Activated CD4-positive, CD25-positive, alpha-beta regulatory T cell treated with anti-CD3 and anti-CD28 coated beads, Interleukin-2, amount 50 U/mL, for 16 hours (primary cell): ENCODE data around the gene ARHGAP42.

Experiments used
- DNase-seq: peaks from one replicate; pipeline ENCODE4 v3.0.0-alpha.2; 2020; ENCODE audit warnings: low read depth, low spot score

ARHGAP42 gene

DNA sequence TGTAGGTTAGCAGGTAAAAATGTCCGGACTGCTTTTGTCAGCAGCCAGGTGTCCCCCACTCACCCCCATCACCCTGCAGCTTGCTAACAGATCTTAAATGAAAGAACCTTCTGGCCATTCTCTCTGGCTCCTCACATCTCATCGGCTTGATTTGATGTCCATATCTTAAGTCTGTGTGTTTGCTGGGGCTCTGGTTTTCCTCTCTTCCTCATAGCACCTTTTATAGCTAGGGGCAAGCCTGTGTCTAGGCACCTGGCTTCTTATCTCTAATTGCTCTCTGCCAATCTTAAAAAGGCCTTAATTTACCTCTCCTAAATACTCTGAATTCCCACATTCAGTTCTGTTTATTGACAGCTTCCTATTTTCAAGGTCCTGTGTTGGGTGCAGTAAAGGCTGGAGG, 72.0 kb downstream of the ARHGAP42 start:
- no peak for DNase-seq

DNA sequence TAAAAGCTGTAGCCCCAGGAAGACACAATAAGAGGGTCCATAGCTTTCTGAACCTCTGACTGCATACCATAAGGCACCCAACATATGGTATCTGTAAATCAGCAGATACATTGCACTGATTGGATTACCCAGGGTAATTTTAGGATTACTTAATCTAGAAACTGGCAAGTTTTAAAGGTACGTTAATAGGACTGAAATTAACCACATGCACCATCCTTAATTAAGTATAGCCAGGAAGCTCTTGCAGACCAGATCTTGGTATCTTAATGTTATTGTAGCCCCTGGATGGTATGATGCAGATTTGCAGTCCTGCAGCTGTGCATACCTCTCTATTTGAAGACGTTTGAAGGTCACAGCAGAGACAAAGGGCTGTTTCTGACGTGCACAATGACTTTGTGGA, 72.8 kb downstream of the ARHGAP42 start:
- DNase-seq, result no peak

DNA sequence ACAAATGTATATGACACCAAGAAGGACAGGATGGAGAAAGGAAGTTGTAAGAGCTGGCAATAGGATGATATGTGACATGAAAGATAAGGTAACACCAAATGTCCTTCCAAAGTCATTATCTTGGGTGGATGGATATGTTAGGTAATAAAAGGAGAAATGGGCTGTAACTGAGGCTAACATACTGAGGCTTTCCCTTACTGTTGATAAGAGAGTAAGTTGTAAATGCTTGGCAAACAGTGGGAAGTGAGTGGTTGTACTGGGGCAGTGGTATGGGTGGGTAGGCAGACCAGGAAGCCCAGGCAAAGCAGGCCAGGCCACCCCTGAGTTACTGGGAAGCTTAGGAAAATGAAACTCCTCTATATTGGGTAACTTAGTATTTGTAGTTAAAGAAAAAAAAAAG, 73.7 kb downstream of the ARHGAP42 start:
- no peak for DNase-seq

DNA sequence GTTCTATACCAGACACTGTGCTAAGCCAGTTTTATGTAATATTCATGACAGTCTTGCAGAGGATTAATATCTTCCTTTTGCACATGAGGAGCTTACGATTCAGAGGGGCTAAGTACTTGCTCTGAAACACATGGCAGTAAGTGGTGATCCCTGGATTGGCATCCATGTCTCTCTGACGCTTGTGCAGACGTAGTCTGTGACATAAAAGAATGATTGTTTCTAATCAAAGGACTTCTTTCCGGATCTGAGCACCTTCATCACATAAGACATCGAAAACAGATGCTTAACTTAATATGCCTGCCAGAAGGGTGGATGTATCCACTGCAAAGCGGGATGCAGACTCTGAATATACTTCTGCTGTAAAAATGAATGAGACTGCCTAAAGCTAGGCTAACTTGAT, 74.8 kb downstream of the ARHGAP42 start:
- DNase-seq, result no peak

DNA sequence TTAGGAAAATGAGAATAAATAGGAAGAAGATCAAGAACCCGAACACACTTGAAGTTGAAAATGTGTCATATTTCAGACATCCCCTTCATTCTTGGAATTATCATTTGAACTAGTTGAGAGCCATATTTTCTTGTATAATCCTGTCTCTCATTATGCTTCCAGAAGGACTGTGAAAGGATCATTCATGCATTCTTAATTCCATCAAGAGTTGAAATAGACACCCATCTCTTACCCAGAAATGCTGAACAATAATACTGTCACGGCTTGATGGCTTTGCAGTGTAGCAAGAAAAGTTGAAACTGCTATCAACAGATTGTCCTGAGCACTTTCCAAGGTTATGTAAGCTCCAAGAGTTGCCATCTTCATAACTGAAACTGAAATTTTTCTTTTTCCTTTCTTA, 79.7 kb downstream of the ARHGAP42 start:
- no peak for DNase-seq

DNA sequence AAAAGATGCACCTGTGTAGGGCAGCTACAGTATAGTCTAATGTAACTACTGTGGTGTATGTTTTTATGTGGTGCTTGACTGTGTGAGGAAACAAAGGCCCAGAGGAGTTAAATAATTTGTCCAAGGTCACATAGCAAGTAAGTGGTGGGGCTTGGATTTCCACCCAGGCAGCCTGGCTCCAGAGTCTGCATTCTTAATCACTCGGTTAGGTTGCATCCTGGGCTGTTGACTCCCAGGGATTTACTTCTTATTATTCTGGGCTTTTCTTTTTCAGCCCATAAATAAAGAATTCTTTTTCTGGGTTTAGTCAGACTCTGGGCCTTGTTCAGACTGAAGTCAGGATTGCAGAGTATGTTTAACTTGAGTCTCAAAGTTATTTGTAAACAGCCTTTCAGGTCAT, 82.1 kb downstream of the ARHGAP42 start:
- no peak for DNase-seq

DNA sequence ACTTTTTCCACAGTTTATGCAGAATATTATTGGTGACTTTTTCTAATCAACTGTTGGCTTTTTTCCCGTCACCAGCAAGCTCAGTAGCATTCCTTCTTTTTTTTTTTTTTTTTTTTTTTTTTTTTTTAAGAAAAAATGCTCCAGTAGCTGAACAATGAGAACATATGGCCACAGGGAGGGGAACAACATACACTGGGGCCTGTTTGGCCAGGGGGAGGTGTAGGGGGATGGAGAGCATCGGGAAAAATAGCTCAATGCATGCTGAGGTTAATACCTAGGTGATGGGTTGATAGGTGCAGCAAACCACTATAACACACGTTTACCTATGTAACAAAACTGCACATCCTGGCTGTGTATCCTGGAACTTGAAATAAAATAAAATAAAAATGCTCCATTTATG, 82.5 kb downstream of the ARHGAP42 start:
- DNase-seq, result no peak

DNA sequence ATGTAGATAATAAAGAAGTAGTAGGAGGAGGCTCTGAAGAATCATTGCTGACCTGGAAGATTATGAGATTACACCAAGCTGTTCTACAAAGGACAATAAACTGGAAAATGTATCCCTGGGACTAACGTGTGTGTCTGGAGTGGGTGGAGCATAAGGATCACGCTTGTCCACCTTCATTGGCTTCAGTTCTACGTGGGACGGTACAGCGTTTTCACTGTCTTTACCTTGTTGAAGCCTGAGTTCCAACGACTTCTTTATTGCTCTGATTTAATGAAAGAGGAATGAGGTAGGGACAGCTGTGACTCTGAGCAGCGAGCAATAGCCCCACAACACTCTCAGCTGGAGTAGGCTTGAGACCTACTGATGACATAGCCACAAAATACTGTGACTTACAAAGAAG, 87.0 kb downstream of the ARHGAP42 start:
- DNase-seq, result no peak

DNA sequence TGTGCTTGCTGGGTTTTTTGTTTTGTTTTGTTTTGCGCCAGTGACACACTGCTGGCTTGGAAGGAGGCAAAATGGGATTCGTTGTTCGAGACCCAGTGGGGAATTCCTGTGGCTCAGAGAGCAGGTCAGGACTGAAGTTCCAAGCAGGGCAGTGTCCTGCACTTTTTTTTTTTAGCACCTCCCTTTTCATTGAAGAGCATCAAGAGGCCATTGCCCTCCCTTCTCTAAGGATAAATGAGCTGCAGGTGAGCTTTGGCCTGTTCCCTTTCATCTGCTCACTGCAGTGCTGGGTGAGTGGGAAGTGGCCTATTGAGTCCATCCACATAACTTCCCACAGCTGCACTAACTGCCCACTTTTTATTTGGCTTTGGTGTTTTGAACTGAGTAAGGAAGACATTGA, 87.8 kb downstream of the ARHGAP42 start:
- DNase-seq, result no peak

DNA sequence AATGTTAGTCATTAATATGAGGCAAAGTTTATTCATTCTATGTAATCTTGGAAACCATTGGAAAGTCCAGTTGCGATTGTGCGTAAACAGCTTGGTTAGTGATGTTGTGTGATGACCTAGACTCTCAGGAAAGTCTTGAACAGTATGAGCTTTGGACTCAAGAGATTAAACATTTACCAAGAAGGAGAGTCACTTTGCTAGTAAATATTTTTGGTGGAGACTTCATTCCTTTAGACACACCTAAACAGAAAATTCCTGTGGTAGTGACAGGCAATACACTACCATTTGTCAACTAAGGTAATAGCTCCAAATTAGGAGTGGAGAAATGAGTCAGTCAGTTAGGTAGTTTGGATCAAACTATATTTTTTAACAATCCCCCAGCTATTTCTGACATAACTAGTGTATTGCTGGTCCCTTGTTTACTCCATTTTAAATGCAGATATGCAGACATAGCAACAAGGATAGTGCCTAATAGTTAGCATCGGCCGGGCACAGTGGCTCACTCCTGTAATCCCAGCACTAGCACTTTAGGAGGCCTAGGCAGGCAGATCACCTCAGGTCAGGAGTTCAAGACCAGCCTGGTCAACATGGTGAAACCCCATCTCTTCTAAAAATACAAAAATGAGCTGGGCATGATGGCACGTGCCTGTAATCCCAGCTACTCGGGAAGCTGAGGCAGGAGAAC, 89.3 kb downstream of the ARHGAP42 start:
- DNase-seq, result no peak

DNA sequence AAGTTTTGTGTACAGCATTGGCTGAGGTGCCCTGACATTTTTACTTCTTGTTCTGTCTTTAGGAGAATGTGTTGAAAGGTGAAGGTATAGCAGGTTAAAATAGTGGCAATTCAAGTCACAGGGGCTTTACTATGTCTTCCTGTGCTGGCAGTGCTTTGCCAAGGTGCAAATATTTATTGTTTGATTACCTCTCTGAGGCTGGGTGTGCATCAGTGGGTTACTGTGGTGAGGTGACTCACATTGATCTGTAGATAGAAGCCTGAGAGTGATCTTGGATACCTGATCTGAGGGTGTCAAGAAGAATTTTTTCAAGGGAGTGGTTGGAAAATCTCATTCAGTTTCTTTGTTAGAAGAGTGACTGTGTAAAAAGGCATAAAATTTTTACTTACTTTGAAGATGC, 90.0 kb downstream of the ARHGAP42 start:
- no peak for DNase-seq

DNA sequence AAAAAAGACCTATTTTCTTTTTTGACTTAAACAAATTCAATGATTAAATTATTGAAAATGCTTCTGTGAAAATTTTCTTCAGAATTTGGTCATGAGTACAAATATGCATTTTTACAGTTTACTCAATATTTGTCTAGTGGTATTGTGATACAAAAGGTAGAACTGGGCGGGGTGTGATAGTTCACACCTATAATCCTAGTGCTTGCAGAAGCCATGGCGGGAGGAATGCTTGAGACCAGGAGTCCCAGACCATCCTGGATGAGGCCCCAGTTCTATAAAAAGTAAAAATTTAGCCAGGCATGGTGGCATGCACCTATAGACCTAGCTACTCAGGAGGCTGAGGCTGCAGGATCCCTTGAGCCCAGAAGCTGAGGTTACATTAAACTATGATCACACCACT, 90.6 kb downstream of the ARHGAP42 start:
- DNase-seq, result no peak

DNA sequence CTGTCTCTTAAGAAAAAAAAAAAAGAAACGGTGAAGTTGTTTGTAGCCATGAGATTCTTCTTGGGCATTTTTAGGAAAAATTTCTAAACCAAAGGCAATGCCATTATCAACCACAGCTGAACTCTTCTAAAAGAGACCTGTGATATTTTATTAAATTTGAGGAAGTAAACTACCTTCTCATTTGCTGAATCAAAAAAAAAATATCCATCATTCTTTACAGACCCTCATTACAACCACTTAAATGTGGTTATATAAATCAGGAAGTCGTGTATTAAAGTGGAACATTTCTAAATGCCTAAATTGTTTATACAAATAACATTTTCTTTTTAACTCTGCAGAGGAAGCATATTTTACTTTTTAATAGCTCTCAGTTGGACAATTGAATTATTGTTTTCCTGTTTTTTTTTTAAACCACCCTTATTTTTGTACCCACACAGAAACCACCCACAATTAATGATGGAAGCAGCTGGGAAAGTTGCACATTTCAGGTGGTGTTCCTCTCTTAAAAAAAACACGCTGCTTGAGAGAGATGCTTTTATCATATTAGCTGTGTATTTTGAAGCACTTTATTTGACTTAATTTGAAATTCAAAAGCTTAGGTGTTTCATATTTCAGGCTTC, 91.2 kb downstream of the ARHGAP42 start:
- DNase-seq, result no peak

DNA sequence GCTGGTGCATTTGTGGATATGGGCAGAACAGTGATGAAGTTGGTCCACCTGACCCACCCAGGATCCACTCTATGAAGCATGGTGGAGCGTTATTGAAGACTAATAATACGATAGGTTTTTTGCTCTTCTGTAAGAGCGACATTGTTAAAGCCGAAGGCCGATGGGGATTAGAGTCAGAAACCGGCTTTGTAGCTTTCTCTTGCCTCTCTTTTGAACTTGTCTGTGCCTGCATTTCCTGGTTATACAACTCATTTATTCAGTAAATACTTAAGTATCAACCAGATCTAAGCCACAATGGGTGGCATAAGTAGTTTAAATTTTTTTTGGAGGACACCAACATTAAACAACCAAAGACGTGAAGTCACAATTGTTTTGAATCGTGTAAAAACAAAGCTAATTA, 93.4 kb downstream of the ARHGAP42 start:
- no peak for DNase-seq

DNA sequence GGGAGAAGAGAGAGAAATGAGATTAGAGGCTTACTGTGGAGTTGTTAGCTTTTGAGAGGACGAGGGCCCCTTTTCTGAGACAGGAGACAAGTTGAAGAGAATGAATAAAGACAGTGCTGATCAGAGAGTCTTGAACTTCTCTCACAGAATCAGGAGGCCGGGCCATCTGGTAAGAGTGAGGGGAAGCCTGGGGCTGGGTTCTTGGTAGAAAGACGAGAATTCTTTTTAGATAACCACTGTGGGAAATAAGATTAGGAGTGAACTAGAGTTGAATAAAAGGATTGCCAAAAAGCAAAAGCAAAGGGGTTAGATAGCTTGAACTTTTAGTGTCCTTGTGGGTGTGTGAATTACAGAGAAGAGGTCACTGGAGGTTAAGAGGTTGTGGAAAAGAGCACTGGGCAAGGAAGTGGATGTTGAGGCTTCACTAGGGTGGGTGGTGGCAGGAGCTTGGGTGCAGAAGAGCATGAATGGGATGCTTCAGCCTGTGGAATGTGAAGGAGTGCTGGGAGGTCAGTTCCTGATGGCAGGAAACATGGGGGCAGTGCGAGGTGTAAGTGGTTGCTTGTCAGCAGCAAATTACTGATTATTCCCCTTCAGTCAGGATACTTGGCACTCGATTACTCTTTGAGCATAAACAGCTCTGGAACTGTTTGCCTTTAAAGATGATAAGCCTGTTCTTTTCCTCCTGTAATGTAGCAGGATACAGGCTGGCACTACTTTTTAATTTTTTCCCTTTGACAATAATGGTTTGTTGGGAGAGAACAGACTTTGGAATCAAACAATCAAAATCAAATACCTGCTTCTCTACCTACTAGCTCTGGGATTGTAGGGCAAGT, 98.3 kb downstream of the ARHGAP42 start:
- DNase-seq, result no peak

DNA sequence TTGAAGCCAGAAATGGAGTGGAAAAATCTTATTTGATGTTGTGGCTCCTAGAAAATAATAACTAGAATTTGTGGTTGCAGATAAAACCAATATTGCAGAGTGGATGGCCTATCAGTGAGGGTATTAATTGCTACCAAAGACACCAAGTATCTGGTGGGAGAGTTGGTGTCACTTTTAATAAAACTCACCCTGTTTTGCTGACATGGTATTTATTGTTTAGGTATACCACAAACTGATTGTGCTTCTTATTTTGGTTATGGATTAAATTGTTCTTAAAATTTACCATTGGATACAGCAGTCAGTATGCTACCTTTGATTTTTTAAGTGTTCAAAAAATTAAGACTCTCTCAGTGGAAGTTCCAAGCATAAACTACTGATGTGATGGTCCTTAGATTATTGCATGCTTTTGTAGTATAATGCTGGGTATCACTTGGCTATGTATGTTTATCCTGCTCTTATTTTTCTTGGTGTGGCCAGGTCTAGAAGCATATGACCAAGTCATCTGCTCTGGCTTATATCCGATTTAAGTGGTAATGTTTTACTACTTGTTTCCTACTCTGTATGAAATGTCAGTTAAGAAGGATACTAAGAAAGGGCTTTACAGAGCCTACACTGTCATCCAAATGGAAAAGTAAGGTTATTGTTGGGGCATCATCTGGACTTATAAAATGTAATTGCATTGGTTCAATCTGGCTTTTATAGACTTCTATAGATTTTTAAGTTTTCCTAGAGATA, 101.6 kb downstream of the ARHGAP42 start:
- DNase-seq, result no peak

DNA sequence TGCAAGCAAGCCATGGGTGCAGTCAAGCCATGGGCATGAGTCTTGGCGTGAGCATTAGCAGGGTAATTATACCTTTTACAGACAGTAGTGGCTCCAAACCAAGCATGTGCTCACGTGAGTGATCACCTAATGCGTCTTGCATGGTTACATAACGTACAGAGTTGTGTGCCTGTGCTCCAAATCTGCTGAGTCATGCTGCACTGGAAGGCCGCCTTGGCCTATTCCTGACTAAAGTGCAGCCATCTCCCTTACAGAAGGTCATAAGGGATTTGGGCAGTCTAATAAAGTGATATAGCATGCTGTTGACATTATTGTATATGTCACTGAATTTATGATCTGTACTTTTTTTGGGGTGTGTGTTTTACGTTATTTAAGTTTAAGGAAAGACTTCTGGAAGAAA, 102.4 kb downstream of the ARHGAP42 start:
- DNase-seq, result no peak

DNA sequence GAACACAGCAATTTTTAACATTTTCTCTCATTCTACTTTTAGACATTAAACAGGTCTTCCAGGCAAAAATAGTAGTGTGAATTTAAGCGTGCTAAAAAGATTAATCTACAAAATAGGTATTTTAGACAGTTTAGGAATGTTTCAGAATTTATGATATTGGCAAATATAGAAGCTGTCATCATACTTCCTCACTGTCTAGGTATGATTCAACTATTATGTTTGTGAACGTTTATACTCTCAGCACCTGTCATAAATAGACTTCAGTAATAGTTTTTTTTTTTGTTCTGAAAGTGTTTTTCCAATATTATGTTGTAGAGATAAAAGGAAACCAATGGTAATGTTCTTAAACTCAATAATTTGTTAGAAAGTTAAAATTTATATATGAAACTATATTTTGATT, 103.0 kb downstream of the ARHGAP42 start:
- no peak for DNase-seq

DNA sequence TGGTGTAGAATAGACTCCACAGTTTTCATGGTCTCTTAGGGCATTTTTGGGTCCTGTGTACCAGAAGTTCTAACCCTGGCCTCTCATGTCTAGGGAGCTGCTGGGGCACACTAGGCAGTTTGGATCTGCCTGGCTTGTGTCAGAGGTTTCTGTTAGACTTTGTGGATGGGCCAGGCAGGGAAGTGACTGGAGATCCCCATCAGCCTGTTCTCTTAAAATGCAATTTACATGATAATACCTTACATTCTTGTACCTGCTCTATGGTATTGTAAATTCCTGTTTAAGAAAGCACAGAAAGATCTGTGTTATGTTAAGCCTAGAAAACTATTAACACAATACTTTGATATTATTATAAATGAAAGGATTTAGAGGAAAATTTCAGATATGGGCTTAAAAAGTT, 104.0 kb downstream of the ARHGAP42 start:
- DNase-seq, result no peak

DNA sequence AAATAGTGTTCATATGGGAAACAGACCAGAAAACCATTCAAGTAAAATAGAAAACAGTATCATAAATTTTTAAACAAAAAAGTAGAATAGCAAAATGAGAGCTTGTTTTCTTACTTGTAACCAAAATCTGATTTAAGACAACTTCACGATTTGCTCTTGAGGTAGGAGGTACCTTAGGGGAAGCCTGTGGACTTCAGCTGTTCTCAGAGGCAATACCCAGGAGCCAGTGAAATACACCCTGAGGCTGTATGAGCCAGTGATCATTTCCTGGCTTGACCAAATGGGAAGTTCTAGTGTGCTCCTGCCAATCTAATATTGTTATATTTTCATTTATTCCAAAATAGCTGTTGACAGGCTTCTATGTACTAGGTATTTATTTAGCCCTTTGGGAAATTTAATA, 104.8 kb downstream of the ARHGAP42 start:
- no peak for DNase-seq

DNA sequence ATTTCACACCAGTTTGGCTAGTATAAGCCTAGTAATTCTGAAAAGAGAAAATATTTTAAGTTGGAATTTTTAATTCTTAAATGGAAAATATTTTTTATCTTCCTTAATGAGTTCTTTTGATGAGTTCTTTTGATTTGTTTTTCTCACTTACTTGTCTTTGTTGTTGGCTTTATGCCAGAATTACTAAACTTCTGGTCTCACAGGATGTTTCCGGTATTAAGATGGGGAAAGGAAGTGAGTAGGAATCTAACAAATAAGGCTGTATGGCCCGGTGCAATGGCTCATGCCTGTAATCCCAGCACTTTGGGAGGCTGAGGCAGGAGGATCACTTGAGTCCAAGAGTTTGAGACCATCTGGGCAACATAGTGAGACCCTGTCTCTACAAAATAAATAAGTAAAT, 106.4 kb downstream of the ARHGAP42 start:
- no peak for DNase-seq

DNA sequence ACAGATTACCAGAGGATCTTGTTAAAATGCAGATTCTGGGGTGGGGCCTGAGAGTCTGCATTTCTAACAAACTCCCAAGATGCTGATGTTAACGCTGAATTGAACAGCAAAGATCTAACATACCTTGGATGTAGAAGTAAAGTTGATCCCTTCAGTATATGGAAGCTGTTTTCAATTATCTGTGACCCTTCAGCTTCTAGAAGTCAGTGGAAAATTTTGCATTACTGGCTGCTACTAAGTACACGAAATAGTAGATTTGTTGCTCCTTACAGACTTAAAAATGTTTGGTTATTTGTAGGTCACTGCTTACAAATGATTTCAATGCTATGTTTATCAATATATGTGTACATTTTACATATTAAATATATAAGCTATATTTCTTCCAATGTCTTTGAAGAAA, 107.4 kb downstream of the ARHGAP42 start:
- no peak for DNase-seq
